GM20000 (cell line): ENCODE measurements around the gene THOC5.
"Not testable (repeated sequence)": the region's sequence is repeated elsewhere in the genome, so short reads cannot be mapped to it uniquely, and the experiment has no call there.

Experiments used
- DNase-seq: peaks from one replicate; pipeline ENCODE4 v3.0.0; 2012; ENCODE audit warnings: low spot score
- TF ChIP-seq, protein P1 (sequence below): IDR thresholded peaks from 2 replicates; pipeline ENCODE4 v1.5.1; 2012; ENCODE audit warnings: mild to moderate bottlenecking, control low read depth; ENCODE audit errors: extremely low read depth, missing control alignments

THOC5 gene

DNA sequence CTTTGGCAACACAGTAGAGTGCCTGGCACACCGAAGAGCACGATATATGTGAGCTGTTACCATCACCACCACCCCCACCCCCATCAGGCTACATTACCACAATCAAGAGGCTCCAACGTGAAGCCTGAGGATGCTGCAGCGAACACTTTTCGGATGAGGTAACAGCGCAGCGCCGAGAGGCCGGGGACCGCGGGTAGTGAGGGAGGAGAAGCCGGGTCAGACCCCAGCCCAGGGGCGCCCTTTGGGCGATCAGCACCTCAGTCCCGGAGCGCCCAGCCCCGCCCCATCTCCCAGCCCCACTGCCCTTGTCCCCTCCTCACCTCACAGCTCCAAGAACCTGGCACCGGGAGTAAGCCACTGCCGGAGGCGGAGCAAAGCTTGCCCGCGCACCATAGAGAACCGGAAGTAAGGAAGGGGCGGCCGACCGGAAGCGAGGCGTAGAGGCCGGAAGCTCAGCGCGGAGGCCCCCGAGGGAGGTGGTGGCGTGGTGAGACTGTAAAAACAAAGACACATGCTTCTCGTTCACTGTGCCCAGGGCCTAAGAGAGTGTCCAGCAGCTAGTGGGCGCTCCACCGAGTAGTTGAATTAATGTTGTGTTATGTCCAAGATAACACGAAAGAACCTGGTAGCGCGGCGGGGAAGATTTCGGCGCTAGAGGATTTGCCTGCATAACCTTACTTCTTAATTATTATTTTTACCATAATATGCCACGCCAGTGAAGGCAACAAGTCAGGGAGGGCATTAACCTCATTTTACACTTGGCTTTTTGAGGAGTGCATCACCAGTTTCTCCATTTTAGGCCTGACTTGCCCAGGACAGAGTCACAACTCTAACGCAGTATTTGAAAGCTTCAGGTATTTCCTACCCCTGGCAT lies at the start of gene THOC5:
Gene THOC5 (minus strand): TSS at position 407 of the 874 bp plus-strand sequence. CDS start 4,610 bp downstream, outside the sequence.
- TF ChIP-seq, protein P1, sequence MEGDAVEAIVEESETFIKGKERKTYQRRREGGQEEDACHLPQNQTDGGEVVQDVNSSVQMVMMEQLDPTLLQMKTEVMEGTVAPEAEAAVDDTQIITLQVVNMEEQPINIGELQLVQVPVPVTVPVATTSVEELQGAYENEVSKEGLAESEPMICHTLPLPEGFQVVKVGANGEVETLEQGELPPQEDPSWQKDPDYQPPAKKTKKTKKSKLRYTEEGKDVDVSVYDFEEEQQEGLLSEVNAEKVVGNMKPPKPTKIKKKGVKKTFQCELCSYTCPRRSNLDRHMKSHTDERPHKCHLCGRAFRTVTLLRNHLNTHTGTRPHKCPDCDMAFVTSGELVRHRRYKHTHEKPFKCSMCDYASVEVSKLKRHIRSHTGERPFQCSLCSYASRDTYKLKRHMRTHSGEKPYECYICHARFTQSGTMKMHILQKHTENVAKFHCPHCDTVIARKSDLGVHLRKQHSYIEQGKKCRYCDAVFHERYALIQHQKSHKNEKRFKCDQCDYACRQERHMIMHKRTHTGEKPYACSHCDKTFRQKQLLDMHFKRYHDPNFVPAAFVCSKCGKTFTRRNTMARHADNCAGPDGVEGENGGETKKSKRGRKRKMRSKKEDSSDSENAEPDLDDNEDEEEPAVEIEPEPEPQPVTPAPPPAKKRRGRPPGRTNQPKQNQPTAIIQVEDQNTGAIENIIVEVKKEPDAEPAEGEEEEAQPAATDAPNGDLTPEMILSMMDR = peak; percentile 32
- DNase-seq = peak; percentile 97

DNA sequence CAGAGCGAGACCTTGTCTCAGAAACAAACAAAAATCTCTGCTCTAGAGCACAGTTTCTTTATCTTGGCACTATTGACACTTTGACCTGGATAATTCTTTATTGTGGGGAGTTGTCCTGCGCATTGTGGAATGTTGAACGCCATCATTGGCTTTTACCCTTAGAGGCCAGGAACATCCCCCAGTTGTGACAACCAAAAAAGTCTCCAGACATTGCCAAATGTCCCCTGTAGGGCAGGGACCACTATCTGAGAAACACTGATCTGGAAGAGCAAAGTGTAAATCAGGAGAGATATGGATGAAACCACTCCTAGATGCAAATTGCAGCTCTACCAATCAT lies 45.1 kb upstream of the THOC5 start:
- TF ChIP-seq, protein P1 = no peak

DNA sequence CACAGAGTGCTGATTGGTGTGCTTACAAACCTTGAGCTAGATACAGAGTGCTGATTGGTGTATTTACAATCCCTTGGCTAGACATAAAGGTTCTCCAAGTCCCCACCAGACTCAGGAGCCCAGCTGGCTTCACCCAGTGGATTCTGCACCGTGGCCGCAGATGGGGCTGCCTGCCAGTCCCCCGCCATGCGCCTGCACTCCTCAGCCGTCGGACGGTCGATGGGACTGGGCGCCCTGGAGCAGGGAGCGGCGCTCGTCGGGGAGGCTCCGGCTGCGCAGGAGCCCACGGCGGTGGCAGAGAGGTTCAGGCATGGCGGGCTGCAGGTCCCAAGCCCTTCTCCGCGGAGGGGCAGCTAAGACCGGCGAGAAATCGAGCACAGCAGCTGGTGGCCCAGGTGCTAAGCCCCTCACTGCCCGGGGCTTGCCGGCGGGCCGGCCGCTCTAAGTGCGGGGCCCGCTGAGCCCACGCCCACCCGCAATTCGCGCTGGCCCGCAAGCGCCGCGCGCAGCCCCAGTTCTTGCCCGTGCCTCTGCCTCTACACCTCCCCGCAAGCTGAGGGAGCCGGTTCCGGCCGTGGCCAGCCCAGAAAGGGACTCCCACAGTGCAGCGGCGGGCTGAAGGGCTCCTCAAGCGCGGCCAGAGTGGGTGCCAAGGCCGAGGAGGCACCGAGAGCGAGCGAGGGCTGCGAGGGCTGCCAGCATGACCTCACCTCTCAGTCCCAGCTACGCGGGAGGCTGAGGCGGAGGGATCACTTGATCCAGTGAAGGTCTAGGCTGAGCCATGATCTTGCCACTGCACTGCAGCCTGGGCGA lies 44.5 kb upstream of the THOC5 start:
- not testable (repeated sequence) for DNase-seq

More for the DNA sequence above, 45.1 kb upstream of the THOC5 start:
- DNase-seq = no peak

DNA sequence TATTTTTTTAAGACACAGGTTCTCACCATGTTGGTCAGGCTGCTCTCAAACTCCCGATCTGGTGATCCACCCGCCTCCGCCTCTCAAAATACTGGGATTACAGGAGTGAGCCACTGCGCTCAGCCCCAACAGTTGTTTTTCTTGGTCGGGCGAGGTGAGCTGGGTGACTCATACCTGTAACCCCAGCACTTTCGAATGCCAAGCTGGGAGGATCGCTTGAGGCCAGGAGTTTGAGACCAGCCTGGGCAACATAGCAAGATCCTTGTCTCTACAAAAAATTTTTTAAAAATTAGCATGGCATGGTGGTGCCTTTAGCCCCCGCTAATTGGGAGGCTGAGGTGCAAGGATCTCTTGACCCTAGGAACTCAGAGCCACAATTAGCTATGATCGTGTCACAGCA lies 42.9 kb upstream of the THOC5 start:
- no peak for DNase-seq
- TF ChIP-seq, protein P1 = no peak

DNA sequence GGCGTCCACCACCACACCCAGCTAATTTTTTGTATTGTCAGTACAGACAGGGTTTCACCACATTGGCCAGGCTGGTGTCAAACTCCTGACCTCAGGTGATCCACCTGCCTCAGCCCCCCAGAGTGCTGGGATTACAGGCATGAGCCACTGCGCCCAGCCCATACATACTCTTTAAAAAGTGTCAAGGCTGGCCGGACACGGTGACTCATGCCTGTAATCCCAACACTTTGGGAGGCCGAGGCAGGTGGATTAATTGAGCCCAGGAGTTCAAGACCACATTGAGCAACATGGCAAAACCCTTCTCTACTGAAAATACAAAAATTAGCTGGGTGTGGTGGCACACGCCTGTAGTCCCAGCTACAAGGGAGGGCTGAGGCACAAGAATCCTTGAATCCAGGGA lies 40.9 kb upstream of the THOC5 start:
- not testable (repeated sequence) for DNase-seq

DNA sequence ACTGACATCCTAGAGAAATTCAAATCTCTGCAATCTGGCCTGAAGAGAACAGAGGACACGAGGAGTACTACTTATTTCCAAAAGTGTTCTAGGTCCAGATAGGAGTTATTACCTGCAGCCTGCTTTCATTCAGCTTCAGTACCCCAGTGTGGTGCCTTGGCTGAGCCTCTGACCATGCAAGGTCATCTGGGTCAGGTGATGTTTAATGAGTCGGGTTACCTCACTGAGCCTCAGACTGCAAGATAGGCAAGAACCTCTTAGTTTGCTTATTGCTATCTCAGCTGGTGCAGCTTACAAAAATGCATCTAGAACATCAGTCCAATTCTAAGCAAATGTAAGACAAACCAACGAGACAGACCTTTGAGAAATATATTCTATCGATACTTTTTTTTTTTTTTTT lies 40.4 kb upstream of the THOC5 start:
- DNase-seq = no peak
- TF ChIP-seq, protein P1 = no peak

DNA sequence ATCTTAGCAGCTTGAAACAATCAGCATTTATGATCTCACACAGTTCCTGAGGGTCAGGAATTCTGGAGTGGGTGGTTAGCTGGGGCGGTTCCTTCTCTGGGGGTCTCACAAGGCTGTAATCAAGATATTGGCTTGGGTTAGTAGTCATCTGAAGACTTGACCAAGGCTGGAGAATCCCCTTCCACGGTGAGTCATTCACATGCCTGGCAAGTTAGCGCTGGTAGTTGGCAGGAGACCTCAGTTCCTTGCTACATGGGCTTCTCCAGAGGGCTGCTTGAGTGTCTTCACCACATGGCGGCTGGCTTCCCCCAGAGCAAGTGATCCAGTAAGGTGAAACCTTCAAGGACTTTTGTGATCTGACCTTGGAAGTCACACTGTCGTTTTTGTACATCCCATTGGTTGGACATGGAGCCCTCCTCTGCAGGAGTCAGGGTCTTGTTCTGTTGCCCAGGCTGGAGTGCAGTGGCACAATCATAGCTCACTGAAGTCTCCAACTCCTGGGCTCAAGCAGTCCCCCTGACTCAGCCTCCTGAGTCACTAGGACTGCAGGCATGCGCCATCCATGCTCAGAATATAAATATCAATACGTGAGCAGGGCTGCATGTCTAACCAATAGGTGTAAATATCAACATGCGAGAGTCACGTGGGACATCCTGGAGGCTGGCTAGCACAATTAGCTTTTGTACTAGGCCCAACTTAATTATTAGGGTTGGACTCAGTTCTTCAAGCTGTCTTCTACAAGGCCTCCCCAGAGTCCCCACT lies 34.6 kb upstream of the THOC5 start:
- DNase-seq = no peak
- TF ChIP-seq, protein P1 = no peak

DNA sequence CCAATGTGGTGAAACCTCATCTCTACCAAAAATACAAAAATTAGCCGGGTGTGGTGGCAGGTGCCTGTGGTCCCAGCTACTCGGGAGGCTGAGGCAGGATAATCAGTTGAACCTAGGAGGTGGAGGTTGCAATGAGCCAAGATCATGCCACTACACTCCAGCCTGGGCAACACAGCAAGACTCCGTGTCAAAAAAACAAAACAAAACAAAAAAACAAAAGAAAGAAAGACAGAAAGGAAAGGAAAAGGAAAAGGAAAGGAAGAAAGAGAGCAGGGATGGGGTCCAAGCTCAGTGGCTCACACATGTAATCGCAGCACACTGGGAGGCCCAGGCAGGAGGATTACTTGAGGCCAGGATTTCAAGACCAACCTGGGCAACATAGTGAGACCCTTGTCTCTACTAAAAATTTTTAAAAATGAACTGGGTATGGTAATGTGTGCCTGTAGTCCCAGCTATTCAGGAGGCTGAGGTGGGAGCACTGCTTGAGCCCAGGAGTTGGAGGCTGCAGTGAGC lies 32.7 kb upstream of the THOC5 start:
- not testable (repeated sequence) for DNase-seq
